ENCODE data around the gene SUMF1. TPM values are rescaled to one million over a fixed set of nuclear protein-coding genes. Genes with fewer than 3 reads are reported as not detected.
"Not testable (repeated sequence)": the region's sequence is repeated elsewhere in the genome, so short reads cannot be mapped to it uniquely, and the experiment has no call there.

SUMF1 gene
- polyA plus RNA-seq, 1 donor (not counting 4 experiments of a cell fraction or from before 2014, with no cell fraction given): 36.1 TPM

DNA sequence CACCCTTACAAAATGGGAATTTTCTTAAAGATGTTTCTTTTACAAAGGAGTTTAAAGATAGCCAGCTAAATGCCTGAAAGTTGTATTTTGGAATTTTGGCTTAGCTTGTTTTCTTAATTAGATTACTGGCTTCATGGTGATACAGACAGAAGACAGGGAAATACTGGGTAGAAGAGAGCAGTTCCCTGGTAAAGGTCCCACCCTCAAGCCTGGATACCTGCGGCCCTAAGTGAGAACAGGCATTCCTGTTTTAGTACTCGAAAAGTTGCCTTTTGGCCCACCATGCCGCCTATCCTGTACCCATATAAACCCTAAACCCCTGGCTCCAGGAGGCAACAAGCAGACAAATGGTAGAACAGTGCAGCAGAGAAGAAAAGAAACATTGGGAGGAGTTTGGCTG is 134.5 kb downstream of the SUMF1 start:
- dilution Hi-C loops (cut with MboI; ENCODE audit: extremely low pct_ligation_motif_present, low sequenced_read_pairs): no loop called here
- Histone ChIP-seq H3K4me2 (ENCODE audit: control insufficient read depth, extremely low read depth, insufficient read depth, low read depth, low read length) (no peak overlapping the region), H3K36me3 (ENCODE audit: control insufficient read depth in 2 of 2, extremely low read depth in 1 of 2, insufficient read depth in 2 of 2, low read length in 2 of 2) (no peaks in the 10 kb centered on the region), H3K4me1 (ENCODE audit: control insufficient read depth, extremely low read depth, insufficient read depth, low read length) (no peaks in the 10 kb centered on the region), H2AFZ (ENCODE audit: control insufficient read depth, low read length) (no peak overlapping the region), H3K79me2 (ENCODE audit: control insufficient read depth, insufficient read depth, low read length) (no peaks in the 10 kb centered on the region), H3K9me3 (ENCODE audit: control insufficient read depth, low read depth, low read length) (no peaks in the 10 kb centered on the region), H3K27me3 (ENCODE audit: control insufficient read depth, extremely low read depth, insufficient read depth, low read length) (no peaks in the 10 kb centered on the region), H3K27ac (ENCODE audit: control insufficient read depth, insufficient read depth, low read length) (no peak overlapping the region), H3K9me1 (ENCODE audit: control insufficient read depth, extremely low read depth, insufficient read depth, low read length) (no peaks in the 10 kb centered on the region), H3K4me3 (ENCODE audit: control insufficient read depth in 2 of 3, extremely low read depth in 1 of 3, insufficient read depth in 2 of 3, low read depth in 1 of 3, low read length in 3 of 3) (no peak overlapping the region), H4K20me1 (ENCODE audit: control insufficient read depth, extremely low read depth, insufficient read depth, low read length) (no peaks in the 10 kb centered on the region), H3K9ac (ENCODE audit: control insufficient read depth, extremely low read depth, insufficient read depth, low read length) (no peak overlapping the region)
- TF ChIP-seq, protein P1, sequence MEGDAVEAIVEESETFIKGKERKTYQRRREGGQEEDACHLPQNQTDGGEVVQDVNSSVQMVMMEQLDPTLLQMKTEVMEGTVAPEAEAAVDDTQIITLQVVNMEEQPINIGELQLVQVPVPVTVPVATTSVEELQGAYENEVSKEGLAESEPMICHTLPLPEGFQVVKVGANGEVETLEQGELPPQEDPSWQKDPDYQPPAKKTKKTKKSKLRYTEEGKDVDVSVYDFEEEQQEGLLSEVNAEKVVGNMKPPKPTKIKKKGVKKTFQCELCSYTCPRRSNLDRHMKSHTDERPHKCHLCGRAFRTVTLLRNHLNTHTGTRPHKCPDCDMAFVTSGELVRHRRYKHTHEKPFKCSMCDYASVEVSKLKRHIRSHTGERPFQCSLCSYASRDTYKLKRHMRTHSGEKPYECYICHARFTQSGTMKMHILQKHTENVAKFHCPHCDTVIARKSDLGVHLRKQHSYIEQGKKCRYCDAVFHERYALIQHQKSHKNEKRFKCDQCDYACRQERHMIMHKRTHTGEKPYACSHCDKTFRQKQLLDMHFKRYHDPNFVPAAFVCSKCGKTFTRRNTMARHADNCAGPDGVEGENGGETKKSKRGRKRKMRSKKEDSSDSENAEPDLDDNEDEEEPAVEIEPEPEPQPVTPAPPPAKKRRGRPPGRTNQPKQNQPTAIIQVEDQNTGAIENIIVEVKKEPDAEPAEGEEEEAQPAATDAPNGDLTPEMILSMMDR (optimal IDR thresholded peaks at IDR 0.05 in 1 of 3, IDR thresholded peaks at IDR 0.05 in 1 of 3, conservative IDR thresholded peaks at IDR 0.05 in 1 of 3; ENCODE audit: extremely low read depth in 1 of 3, insufficient read depth in 2 of 3, low read length in 3 of 3): no peak
- no peak for TF ChIP-seq EZH2 (IDR thresholded peaks at IDR 0.05; ENCODE audit: low read length)
- DNase-seq (ENCODE audit: low read depth, low spot score) (no peak), FAIRE-seq (no peak)

DNA sequence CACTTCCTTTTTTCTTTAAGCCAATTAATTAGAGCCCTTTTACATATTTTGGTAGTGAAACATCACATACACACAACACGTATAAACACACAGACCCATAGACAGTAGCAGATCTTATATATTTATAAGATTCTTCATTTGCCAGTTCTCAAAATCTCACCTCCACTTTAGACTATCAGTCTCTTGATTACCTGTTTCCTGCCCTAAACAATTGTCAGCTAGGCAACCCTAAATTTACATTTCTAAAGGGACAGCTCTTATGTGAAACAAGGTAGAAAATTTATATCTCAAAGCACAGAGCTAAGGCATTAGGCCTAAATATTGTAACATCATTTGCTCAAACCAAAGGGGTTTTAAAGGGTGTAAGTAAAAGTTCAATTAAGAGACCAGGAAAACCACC is 135.0 kb downstream of the SUMF1 start:
- Histone ChIP-seq H3K9ac (ENCODE audit: control insufficient read depth, extremely low read depth, insufficient read depth, low read length) (no peak overlapping the region), H4K20me1 (ENCODE audit: control insufficient read depth, extremely low read depth, insufficient read depth, low read length) (no peaks in the 10 kb centered on the region), H3K9me3 (ENCODE audit: control insufficient read depth, low read depth, low read length) (no peaks in the 10 kb centered on the region), H3K4me2 (ENCODE audit: control insufficient read depth, extremely low read depth, insufficient read depth, low read depth, low read length) (no peak overlapping the region), H3K79me2 (ENCODE audit: control insufficient read depth, insufficient read depth, low read length) (no peaks in the 10 kb centered on the region), H3K36me3 (ENCODE audit: control insufficient read depth in 2 of 2, extremely low read depth in 1 of 2, insufficient read depth in 2 of 2, low read length in 2 of 2) (no peaks in the 10 kb centered on the region), H3K27ac (ENCODE audit: control insufficient read depth, insufficient read depth, low read length) (no peak overlapping the region), H3K4me3 (ENCODE audit: control insufficient read depth in 2 of 3, extremely low read depth in 1 of 3, insufficient read depth in 2 of 3, low read depth in 1 of 3, low read length in 3 of 3) (no peak overlapping the region), H3K4me1 (ENCODE audit: control insufficient read depth, extremely low read depth, insufficient read depth, low read length) (no peaks in the 10 kb centered on the region), H3K9me1 (ENCODE audit: control insufficient read depth, extremely low read depth, insufficient read depth, low read length) (no peaks in the 10 kb centered on the region), H2AFZ (ENCODE audit: control insufficient read depth, low read length) (no peak overlapping the region), H3K27me3 (ENCODE audit: control insufficient read depth, extremely low read depth, insufficient read depth, low read length) (no peaks in the 10 kb centered on the region)
- FAIRE-seq (no peak), DNase-seq (ENCODE audit: low read depth, low spot score) (no peak)
- dilution Hi-C loops (cut with MboI; ENCODE audit: extremely low pct_ligation_motif_present, low sequenced_read_pairs): no loop called here
- TF ChIP-seq, protein P1 (optimal IDR thresholded peaks at IDR 0.05 in 1 of 3, IDR thresholded peaks at IDR 0.05 in 1 of 3, conservative IDR thresholded peaks at IDR 0.05 in 1 of 3; ENCODE audit: extremely low read depth in 1 of 3, insufficient read depth in 2 of 3, low read length in 3 of 3): no peak
- TF ChIP-seq EZH2 (IDR thresholded peaks at IDR 0.05; ENCODE audit: low read length): no peak

DNA sequence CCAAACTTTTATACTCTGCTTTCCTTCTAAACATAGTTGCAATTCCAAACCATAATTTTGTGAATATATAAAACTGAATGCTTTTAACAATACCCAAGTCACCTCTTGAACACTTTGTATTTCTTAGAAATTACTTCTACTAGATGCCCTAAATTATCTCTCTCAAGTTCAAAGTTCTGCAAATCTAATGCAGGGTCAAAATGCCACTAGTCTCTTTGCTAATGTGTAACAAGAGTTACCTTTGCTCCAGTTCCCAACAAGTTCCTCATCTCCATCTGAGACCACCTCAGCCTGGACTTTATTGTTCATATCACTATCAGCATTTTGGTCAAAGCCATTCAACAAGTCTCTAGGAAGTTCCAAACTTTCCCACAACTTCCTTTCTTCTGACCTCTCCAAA is 137.3 kb downstream of the SUMF1 start:
- H3K4me3 ChIP-seq (ENCODE audit: control insufficient read depth in 2 of 3, extremely low read depth in 1 of 3, insufficient read depth in 2 of 3, low read depth in 1 of 3, low read length in 3 of 3); H4K20me1 ChIP-seq (ENCODE audit: control insufficient read depth, extremely low read depth, insufficient read depth, low read length); H3K79me2 ChIP-seq (ENCODE audit: control insufficient read depth, insufficient read depth, low read length); H3K27ac ChIP-seq (ENCODE audit: control insufficient read depth, insufficient read depth, low read length); H2AFZ ChIP-seq (ENCODE audit: control insufficient read depth, low read length); H3K27me3 ChIP-seq (ENCODE audit: control insufficient read depth, extremely low read depth, insufficient read depth, low read length); H3K9me3 ChIP-seq (ENCODE audit: control insufficient read depth, low read depth, low read length); H3K36me3 ChIP-seq (ENCODE audit: control insufficient read depth in 2 of 2, extremely low read depth in 1 of 2, insufficient read depth in 2 of 2, low read length in 2 of 2); FAIRE-seq; H3K4me2 ChIP-seq (ENCODE audit: control insufficient read depth, extremely low read depth, insufficient read depth, low read depth, low read length); H3K4me1 ChIP-seq (ENCODE audit: control insufficient read depth, extremely low read depth, insufficient read depth, low read length); H3K9me1 ChIP-seq (ENCODE audit: control insufficient read depth, extremely low read depth, insufficient read depth, low read length); DNase-seq (ENCODE audit: low read depth, low spot score); dilution Hi-C loops (cut with MboI; ENCODE audit: extremely low pct_ligation_motif_present, low sequenced_read_pairs); H3K9ac ChIP-seq (ENCODE audit: control insufficient read depth, extremely low read depth, insufficient read depth, low read length): not testable (repeated sequence)

Measured in keratinocyte (primary cell).